Measurements from ENCODE around the gene PEMT. TPM values are rescaled to one million over a fixed set of nuclear protein-coding genes. Genes with fewer than 3 reads are reported as not detected.
A peak's percentile ranks its signal among the peaks of the same experiment; 100 is the strongest.

Gene PEMT
- total and polyA plus RNA-seq, 4 donors, result 18.7 to 59.1 (median 34.4) TPM

GRCh38 chr17:17572010-17572785, 19.3 kb downstream of the PEMT start:
- ATAC-seq (ENCODE audit: insufficient read depth, low FRiP score), result no peak
- peaks cover 0 to 35% (median 9%) of the 10 kb centered on the region in 5 donors for H3K4me1 ChIP-seq (ENCODE audit: control insufficient read depth in 5 of 5, insufficient read depth in 5 of 5, low read length in 5 of 5)

DNA sequence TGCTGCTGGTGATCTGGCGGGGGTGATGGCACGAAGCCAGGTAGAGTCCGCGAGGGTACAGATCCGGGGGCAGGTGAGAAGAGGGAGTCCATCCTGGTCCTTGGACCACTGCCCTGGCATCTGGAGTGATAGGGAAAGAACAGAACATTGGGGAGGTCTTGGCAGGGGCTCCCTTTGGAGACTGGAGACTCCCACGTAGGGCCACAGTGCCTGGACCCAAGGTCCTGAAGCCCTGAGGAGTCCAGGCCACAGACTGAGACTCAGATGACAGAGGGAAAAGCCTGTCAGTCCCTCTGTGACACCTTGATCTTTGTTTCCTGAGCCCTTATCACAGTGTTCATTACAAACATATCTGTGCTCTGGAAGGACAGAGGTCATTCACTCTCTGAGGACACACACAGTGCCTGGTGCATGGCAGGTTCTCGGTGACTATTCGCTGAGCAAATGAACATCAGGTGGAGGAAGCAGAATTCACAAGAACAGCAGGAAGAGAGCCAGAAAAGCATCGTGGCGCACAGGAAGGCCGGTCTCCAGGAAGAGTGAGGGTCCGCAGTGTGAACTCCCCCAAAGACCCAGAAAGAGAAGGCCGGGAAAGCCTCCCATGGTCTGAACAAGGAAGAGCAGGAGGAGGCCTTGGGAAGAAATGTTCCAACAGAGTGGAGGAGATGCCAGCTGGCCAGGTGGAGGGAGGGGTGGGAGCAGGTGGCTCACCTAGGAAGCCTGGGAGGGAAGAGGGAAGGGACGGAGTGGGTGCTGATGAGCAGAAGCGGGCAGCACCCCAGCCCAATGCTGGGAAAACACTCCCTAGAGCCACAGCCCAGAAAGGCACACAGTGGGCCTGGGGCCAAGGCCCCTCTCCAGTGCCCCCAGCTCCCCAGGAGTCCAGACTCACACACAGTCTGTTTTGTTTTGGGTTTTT, 20.5 kb downstream of the PEMT start:
- no peak overlapping the region for H3K9ac ChIP-seq (ENCODE audit: insufficient read depth in 1 of 2, low read length in 2 of 2)
- H3K27ac ChIP-seq (ENCODE audit: low read depth in 1 of 2, low read length in 1 of 2), result peak overlapping the region in 1 of 2 donors; percentile 57
- WGBS, 2 donors, result 85 to 87% methylated on average over 15 of the region's 15 CpGs
- no peak overlapping the region for H3K4me3 ChIP-seq
- no peak for TF ChIP-seq CTCF (IDR thresholded peaks at IDR 0.05; ENCODE audit: control extremely low read depth, extremely low read depth)
- H3K27me3 ChIP-seq (ENCODE audit: control insufficient read depth in 3 of 3, insufficient read depth in 3 of 3, low read length in 2 of 3), result no peaks in the 10 kb centered on the region
- H3K4me1 ChIP-seq (ENCODE audit: control insufficient read depth in 5 of 5, insufficient read depth in 5 of 5, low read length in 5 of 5), result peaks cover 6 to 35% (median 13%) of the 10 kb centered on the region in 5 donors
- peaks cover 0 to 6% (median 0%) of the 10 kb centered on the region in 4 donors for H3K36me3 ChIP-seq (ENCODE audit: control insufficient read depth in 4 of 4, insufficient read depth in 4 of 4, low read length in 4 of 4)
- no peaks in the 10 kb centered on the region for H3K9me3 ChIP-seq (ENCODE audit: control insufficient read depth in 4 of 4, insufficient read depth in 3 of 4, low read length in 3 of 4)
- ATAC-seq (ENCODE audit: insufficient read depth, low FRiP score) (no peak), DNase-seq (peak in 1 of 3 donors; percentile 26)

More at GRCh38 chr17:17572010-17572785, 19.3 kb downstream of the PEMT start:
- Histone ChIP-seq H3K36me3 (ENCODE audit: control insufficient read depth in 4 of 4, insufficient read depth in 4 of 4, low read length in 4 of 4) (peaks cover 0 to 14% (median 0%) of the 10 kb centered on the region in 4 donors), H3K4me3 (no peak overlapping the region), H3K27ac (ENCODE audit: low read depth in 1 of 2, low read length in 1 of 2) (no peak overlapping the region), H3K9me3 (ENCODE audit: control insufficient read depth in 4 of 4, insufficient read depth in 3 of 4, low read length in 3 of 4) (no peaks in the 10 kb centered on the region), H3K27me3 (ENCODE audit: control insufficient read depth in 3 of 3, insufficient read depth in 3 of 3, low read length in 2 of 3) (no peaks in the 10 kb centered on the region), H3K9ac (ENCODE audit: insufficient read depth in 1 of 2, low read length in 2 of 2) (no peak overlapping the region)
- 87 to 93% methylated on average over 15 of the region's 15 CpGs for WGBS, 2 donors
- no peak for TF ChIP-seq CTCF (IDR thresholded peaks at IDR 0.05; ENCODE audit: control extremely low read depth, extremely low read depth)
- no peak for DNase-seq

DNA sequence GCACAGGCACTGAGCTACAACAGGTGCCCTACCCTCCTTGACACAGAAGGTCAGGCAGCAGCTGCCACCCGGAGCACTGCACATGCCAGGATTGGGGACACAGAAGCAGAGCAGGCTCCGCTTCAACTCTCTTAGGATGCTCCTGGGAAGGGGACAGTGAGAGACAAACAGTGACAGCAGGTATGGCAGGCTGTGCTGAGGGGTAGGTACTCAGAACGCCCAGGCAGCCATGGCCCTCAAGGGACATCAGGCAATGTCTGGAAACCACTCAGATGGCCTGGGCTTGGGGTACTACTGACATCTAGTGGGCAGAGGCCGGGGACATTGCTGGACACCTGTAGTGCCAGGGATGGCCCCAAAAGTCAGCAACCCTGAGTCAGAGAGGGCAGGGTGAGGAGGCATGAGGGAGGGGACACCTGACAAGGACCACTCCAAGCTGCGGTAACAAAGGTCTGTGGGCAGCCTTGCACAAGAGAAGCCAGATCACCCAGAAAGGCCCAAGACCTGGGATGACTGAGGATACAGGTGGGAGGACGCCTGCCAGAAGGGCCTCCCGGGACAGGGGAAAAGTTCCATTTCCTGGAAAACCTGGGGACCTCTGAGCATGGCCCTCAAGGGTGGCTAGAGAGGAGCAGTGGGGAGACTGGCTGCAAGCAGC, 21.2 kb downstream of the PEMT start:
- Histone ChIP-seq H3K27me3 (ENCODE audit: control insufficient read depth in 3 of 3, insufficient read depth in 3 of 3, low read length in 2 of 3) (no peaks in the 10 kb centered on the region), H3K27ac (ENCODE audit: low read depth in 1 of 2, low read length in 1 of 2) (peak overlapping the region in 1 of 2 donors; percentile 15), H3K36me3 (ENCODE audit: control insufficient read depth in 4 of 4, insufficient read depth in 4 of 4, low read length in 4 of 4) (no peaks in the 10 kb centered on the region), H3K4me3 (no peak overlapping the region), H3K9me3 (ENCODE audit: control insufficient read depth in 4 of 4, insufficient read depth in 3 of 4, low read length in 3 of 4) (no peaks in the 10 kb centered on the region), H3K4me1 (ENCODE audit: control insufficient read depth in 5 of 5, insufficient read depth in 5 of 5, low read length in 5 of 5) (peaks cover 6 to 35% (median 19%) of the 10 kb centered on the region in 5 donors), H3K9ac (ENCODE audit: insufficient read depth in 1 of 2, low read length in 2 of 2) (no peak overlapping the region)
- DNase-seq (peak; percentile 25 to 44 (median 38)), ATAC-seq (ENCODE audit: insufficient read depth, low FRiP score) (no peak)
- 80% methylated on average over 7 of the region's 7 CpGs for WGBS, 2 donors
- TF ChIP-seq CTCF (IDR thresholded peaks at IDR 0.05; ENCODE audit: control extremely low read depth, extremely low read depth), result peak; percentile 16

All from lung (tissue), 12 donors.